PFSK-1 (cell line): Measurements from ENCODE around the gene GRID1.

Source experiments
- POLR2AphosphoS5 ChIP-seq: IDR thresholded peaks from 2 replicates; pipeline ENCODE4 v1.6.1; 2012; ENCODE audit warnings: low read depth, mild to moderate bottlenecking, control low read depth, low read length, moderate library complexity
- SIN3A ChIP-seq: IDR thresholded peaks from 2 replicates; pipeline ENCODE4 v1.6.1; 2012; ENCODE audit warnings: mild to moderate bottlenecking, low read length, moderate library complexity, borderline replicate concordance; ENCODE audit not compliant: insufficient read depth
- TF ChIP-seq, protein P1 (sequence below), 2 experiments: IDR thresholded peaks; 2 replicates each; pipeline versions ENCODE4 v1.6.1 to v1.8.0; 2011 to 2012; ENCODE audit warnings: low read depth in 2 of 2, low read length in 2 of 2, control low read depth in 1 of 2, inconsistent platforms in 1 of 2, mild to moderate bottlenecking in 1 of 2, moderate library complexity in 1 of 2; ENCODE audit not compliant: insufficient read depth in 1 of 2

DNA sequence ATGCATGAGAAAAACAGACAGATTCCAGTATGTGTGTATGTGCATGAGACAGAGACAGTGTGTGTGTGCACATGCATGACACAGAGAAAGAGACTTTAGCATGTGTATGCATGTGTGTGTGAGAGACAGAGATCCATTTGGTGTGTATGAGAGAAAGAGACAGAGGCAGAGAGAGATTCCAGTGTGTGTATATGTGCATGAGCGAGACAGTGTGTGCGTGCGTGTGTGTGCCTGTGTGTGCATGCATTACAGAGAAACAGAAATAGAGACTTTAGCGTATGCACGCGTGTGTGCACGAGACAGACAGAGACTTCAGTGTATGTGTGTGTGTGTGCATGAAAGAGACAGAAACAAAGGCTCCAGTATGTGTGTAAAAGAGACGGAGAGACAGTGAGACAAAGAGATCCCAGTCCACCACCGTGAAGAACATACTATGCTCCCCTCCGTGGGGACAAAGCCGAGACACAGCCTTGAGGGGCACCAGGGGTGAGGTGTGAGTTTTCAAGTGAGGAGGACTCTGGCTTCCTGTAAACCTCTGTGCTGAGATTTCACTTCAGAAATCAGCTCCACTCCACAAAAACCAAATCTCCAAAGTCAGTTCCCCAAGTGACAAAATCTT is 188.9 kb downstream of the GRID1 start:
- TF ChIP-seq, protein P1, sequence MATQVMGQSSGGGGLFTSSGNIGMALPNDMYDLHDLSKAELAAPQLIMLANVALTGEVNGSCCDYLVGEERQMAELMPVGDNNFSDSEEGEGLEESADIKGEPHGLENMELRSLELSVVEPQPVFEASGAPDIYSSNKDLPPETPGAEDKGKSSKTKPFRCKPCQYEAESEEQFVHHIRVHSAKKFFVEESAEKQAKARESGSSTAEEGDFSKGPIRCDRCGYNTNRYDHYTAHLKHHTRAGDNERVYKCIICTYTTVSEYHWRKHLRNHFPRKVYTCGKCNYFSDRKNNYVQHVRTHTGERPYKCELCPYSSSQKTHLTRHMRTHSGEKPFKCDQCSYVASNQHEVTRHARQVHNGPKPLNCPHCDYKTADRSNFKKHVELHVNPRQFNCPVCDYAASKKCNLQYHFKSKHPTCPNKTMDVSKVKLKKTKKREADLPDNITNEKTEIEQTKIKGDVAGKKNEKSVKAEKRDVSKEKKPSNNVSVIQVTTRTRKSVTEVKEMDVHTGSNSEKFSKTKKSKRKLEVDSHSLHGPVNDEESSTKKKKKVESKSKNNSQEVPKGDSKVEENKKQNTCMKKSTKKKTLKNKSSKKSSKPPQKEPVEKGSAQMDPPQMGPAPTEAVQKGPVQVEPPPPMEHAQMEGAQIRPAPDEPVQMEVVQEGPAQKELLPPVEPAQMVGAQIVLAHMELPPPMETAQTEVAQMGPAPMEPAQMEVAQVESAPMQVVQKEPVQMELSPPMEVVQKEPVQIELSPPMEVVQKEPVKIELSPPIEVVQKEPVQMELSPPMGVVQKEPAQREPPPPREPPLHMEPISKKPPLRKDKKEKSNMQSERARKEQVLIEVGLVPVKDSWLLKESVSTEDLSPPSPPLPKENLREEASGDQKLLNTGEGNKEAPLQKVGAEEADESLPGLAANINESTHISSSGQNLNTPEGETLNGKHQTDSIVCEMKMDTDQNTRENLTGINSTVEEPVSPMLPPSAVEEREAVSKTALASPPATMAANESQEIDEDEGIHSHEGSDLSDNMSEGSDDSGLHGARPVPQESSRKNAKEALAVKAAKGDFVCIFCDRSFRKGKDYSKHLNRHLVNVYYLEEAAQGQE (IDR thresholded peaks at IDR 0.05; ENCODE audit: insufficient read depth in 1 of 2, low read depth in 2 of 2, low read length in 2 of 2): no peak
- TF ChIP-seq POLR2AphosphoS5 (no peak), SIN3A (no peak)
